HG03457 (cell line): Measurements from ENCODE around the gene CDK5RAP3.
"Not testable (repeated sequence)": the region's sequence is repeated elsewhere in the genome, so short reads cannot be mapped to it uniquely, and the experiment has no call there.

Experiments
- ATAC-seq: cut with Tn5 transposase; IDR thresholded peaks from one replicate; pipeline ENCODE4 v1.9.1; 2021; ENCODE audit warnings: moderate number of reproducible peaks; ENCODE audit not compliant: unreplicated experiment

Gene CDK5RAP3

GRCh38 chr17:47973541-47973940, 2.6 kb downstream of the CDK5RAP3 start:
- ATAC-seq: no peak

GRCh38 chr17:47975189-47975822, 4.4 kb downstream of the CDK5RAP3 start:
- no peak for ATAC-seq

- ATAC-seq: no peak
Measured at GRCh38 chr17:47975823-47976205, 4.9 kb downstream of the CDK5RAP3 start.

GRCh38 chr17:47978324-47978723, 7.4 kb downstream of the CDK5RAP3 start:
- no peak for ATAC-seq

- no peak for ATAC-seq
Measured at GRCh38 chr17:47980541-47980940, 9.6 kb downstream of the CDK5RAP3 start.

GRCh38 chr17:47981462-47981861, 10.5 kb downstream of the CDK5RAP3 start:
- no peak for ATAC-seq

- no peak for ATAC-seq
Measured at GRCh38 chr17:47982091-47982617, 11.2 kb downstream of the CDK5RAP3 start.

GRCh38 chr17:47982645-47983390, 11.9 kb downstream of the CDK5RAP3 start:
- ATAC-seq: no peak

- ATAC-seq: no peak
Measured at GRCh38 chr17:47983492-47984223, 12.7 kb downstream of the CDK5RAP3 start.

- ATAC-seq: no peak
Measured at GRCh38 chr17:47986520-47986919, 15.6 kb downstream of the CDK5RAP3 start.

GRCh38 chr17:47987240-47987835, 16.4 kb downstream of the CDK5RAP3 start:
- ATAC-seq: no peak

GRCh38 chr17:47988445-47988844, 17.5 kb downstream of the CDK5RAP3 start:
- ATAC-seq: not testable (repeated sequence)

- no peak for ATAC-seq
Measured at GRCh38 chr17:47989159-47989558, 18.2 kb downstream of the CDK5RAP3 start.

- ATAC-seq: no peak
Measured at GRCh38 chr17:47989700-47990099, 18.8 kb downstream of the CDK5RAP3 start.

- no peak for ATAC-seq
Measured at GRCh38 chr17:47990962-47991731, 20.2 kb downstream of the CDK5RAP3 start.

- ATAC-seq: no peak
Measured at GRCh38 chr17:47992216-47992615, 21.3 kb downstream of the CDK5RAP3 start.

- no peak for ATAC-seq
Measured at GRCh38 chr17:47993031-47993564, 22.2 kb downstream of the CDK5RAP3 start.

- no peak for ATAC-seq
Measured at GRCh38 chr17:47993964-47994363, 23.1 kb downstream of the CDK5RAP3 start.

GRCh38 chr17:47994724-47995123, 23.8 kb downstream of the CDK5RAP3 start:
- no peak for ATAC-seq

- ATAC-seq: no peak
Measured at GRCh38 chr17:47995241-47995935, 24.5 kb downstream of the CDK5RAP3 start.
